Mesenteric fat pad (tissue), 1 donor: ENCODE data around the gene GMDS. TPM values are rescaled to one million over a fixed set of nuclear protein-coding genes. Genes with fewer than 3 reads are reported as not detected.
"Not testable (repeated sequence)": the region's sequence is repeated elsewhere in the genome, so short reads cannot be mapped to it uniquely, and the experiment has no call there.

Experiments used
- DNase-seq: peaks from one replicate; pipeline ENCODE4 v3.0.0-alpha.2; 2020; ENCODE audit warnings: low spot score
- total RNA-seq: library from RNA; stranded (reverse); fragmentation: NEBNext Ultra II Directional; extraction: Animal tissue kit (Norgen Biotek cat#: 25700); gene quantifications from one replicate; pipeline ENCODE4 v1.2.1, GENCODE V29; 2021
- donor health status: DM: yes; HTN: yes; CAD: no.

The GMDS gene
- total RNA-seq, 1 donor from 2014 or later, result 10.3 TPM

DNA sequence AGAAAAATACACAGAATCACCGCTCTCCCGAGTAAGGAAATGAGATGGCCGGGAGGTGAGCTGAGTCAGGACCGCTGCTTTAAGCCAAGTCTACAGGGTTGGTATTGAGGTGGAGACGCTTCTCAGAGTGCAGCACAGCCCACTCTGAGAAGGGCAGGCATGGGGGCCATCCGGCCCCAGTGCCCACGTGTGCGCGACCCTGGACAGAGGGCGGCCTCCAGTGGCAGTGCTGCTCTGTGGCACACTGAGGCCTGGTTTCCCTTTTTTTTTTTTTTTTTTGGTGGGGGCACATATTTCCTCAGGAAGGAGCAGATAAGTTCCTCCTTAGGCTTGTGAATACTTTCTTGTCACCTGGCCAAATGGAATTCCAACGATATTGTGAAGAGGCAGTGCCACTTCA, 546.9 kb downstream of the GMDS start:
- no peak for DNase-seq

DNA sequence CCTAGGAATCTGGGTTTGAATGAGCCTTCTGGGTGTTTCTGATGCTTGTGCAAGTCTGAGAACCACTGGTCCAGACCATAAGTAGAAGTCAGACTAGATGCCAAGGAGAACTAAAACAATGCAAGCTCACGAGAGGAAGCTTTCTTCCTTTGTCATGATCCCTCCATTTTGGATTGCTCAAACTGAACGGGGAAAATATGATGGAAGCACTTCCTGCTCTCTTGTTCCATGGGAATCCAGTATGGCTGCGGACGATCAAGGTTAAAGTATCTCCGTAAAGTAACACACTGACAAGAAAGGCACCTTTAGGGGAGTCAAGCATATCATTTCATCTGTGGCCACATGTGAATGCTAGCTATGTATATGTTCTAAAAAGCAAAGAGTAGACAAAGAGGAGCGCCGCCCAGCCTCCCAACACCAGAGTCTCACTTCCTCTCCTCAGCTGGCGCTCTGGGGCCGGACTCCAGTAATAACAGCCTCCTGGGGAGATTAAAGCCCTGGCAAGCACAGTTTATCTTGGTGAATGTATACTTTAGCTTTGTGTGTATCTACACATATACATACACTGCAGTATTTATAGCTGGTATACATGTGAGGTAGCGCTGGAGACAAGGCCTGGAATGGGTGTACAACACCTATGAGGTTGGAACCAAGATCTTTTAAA, 547.6 kb downstream of the GMDS start:
- no peak for DNase-seq

DNA sequence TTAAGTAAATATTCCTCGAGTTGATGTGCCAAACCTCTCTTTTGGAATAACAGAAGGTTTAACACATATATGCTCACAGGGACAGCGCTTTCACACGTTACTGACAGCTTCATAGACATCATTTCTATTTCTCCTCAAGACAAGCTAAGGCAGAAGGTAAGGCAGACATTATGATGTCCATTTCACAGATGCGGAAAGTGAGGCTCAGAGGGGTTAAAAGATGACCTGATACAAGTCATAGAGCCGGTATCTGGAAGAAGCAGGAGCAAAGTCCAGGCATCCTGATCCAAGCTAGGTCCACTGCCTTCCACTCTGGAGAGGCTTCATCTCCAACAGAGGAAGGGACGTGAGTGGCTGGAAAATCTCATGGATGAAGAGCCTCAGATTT, 548.9 kb downstream of the GMDS start:
- DNase-seq, result no peak

DNA sequence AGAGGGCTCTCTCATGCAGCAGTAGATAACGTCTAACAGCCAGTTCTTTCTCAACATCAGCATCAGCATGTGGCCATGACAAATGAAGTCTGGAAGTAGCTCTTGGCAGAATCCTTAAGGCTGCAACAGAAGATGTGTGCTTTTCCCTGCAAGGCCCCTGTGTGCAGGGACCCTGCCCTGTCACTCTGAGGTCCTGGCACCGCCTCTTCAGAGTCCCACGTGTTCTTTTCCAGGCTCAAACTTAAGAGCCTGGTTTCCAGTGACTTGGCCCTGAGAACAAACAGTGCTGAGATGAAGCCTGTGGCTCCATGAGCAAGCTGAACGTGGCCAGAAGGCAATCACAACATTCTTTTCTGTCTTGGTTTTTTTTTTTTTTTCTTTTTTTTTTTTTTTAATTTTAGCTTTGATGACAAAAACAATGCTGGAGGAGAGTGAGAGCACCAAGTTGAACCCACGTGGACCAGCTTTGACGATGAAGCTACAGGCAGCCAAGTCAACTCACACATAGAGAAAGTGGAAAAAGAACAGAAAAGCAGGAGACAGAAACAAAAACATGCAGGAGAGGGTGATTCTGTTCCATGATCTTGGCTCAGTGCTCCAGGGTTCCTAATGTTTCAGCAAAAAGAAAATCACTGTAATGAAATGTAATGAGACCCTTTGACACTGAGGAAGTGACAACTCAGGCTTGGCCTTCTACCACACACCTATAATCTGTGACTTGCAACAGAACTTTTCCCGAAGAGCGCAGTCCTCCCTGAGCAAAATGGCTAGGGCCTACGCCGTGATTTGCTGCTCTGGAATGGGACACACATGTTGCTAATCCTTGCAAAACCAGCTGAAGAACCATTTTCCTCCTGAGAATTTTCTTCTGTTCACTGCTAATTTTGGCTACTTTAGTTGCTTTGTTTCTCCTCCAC, 549.6 kb downstream of the GMDS start:
- no peak for DNase-seq

DNA sequence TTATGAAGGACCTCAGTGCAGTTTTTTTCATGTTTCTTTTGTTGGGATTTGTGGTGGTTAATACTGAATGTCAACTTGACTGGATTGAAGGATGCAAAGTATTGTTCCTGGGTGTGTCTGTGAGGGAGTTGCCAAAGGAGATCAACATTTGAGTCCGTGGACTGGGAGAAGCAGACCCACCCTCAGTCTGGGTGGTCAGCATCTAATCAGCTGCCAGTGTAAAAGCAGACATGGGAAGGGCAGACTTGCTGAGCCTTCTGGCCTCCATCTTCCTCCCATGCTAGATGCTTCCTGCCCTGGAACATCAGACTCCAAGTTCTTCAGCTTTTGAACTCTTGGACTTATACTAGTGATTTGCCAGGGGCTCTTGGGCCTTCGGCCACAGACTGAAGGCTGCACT, 553.6 kb downstream of the GMDS start:
- DNase-seq, result not testable (repeated sequence)

DNA sequence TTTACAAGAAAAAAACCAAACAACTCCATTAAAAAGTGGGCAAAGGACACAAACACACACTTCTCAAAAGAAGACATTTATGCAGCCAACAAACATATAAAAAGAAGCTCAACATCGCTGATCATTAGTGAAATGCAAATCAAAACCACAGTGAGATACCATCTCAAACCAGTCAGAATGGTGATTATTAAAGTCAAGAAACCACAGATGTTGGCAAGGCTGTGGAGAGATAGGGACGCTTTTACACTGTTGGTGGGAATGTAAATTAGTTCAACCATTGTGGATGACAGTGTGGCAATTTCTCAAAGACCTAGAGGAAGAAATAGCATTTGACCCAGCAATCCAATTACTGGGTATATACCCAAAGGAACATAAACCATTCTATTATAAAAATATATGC, 554.7 kb downstream of the GMDS start:
- DNase-seq, result not testable (repeated sequence)

DNA sequence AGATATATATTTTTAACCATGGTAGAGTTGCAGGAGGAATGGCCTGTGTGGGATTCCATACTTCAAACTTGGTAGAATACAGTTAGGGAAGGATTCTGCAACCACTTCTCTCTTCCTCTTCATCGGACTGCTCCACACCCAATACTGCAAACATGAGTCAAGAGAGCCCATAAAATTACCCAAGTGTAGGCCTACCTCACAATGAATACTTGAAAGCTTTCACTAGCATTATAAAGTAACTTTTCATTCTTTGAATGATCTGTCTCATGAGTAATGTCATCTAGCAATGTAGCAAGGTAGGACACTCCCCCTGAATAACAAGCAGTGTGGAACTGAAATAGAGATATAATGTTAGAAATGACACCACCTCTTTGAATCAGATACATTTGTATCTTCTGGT, 556.3 kb downstream of the GMDS start:
- no peak for DNase-seq

DNA sequence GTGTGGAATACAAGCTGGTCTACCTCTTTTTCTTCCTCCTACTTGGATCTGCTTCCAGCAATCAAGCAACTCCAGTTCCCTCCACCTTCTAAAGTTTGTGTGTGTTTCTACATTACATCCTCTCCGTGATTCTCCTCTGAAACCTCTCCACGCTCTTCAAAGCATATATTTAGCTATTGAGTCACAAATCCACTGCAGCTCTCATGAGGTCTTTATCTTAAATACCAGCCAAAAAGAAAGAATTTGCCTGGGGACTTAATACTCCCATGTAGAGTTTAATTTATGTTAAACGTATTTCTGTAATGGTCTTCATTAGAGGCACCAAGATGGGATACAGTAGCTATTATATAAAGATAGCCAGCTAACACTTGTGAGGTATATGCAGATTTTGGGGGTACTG, 557.0 kb downstream of the GMDS start:
- DNase-seq, result no peak

DNA sequence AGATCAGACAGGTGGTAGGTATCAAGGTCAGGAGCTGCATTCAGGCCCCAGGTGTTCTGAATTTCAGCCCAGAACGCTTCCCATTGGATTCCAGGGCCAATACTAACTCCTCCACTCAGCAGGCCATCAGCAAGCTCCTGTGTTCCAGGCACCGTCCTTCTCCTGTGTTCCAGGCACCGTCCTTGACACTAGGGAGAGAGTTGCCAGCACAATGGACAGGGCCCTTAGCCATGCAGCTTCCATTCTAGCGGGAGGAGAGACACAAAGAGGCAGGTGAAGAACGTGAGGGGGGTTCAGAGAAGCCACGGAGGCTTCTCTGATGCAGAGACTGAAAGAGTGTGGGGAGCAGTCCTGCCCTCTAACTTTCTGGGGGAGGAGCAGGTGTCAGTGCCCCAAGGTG, 558.0 kb downstream of the GMDS start:
- no peak for DNase-seq

DNA sequence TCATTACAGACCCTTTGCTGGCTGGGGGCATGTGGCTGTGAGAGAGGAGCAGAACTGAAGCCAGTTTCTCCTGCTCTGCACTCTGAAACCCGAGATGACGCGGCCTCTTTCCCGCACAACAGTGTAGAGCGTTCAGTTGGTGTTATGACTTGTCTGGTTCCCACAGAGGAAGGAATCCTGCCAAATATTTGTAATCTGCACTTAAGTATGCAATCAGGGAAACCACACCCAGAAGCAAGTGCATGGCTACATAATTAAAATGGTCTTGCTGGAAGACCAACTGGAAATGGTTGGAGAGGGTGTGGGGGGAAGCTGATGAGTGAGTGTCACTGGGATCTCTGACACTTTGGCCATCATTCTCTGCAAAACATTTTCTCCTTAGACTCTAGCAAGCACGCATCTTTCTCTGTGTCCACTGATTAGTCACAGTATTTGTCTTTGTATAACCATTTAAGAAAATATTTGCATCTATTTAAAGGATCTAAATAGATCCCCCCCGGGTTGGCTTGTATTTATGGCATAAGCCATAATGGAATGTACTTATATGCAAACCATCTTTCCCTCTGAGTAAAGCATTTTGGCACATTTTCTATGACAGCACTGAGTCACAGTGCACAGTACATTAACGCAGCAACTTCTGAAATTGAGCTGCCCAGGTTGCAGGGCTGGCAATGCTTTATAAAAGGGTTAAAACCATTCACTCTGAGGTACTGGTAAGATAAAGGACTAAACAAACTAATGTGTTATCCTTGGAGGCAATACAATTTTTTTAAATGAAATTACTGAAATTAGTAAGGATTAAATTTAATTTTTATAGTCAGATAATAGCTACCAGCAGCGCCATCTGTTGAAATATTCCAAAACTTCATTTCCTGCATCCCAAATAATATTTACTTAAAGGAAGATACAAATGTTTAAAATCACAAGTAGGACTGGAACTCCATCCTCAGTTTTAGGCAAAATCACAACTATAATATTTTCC, 559.0 kb downstream of the GMDS start:
- no peak for DNase-seq

DNA sequence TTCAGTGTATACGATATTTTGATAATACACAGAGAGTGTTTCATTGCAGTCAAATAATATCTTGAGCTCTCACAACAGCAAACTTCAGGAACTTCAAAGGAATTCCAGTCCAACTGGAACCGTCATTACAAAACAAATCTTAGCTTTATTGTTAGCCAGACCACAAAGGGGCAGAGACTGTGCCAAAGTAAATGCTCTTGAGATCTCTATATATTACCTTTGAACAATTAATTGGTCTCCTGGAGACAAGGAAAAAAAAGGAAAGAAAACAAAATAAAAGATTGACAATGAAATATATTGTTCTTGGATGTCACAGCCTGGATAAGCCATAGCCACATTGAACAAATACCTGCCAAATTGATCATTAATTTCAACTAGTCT, 565.7 kb downstream of the GMDS start:
- no peak for DNase-seq

DNA sequence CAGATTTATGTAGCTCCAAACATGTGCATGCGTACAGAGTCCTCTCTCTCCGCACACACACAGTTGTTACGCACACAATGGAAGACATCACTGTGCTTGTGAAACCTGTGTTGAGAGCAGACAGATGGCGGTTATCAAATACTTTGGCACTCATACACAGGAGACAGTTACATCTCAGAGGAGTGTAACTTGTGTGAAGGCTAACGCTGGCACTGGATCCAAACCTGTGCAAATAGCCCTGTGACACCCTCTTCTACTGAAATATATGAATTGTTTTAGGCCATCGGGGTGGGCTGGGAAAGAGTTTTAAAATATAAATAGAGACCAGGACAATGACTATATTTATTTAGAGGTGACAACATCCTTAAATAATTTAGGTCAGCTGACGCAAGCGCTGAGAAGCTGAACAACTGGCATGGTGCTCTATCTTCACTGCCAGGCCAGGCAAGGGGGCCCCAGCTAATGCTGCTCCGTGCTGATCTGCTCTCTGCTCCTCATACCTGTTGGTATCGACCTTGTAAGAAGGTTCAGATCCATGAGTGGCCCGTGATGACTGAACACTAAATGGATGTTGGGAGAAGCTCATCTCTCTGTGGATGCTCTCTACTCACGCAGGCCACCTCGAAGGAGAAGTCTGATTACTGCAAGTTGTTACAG, 566.2 kb downstream of the GMDS start:
- DNase-seq, result no peak

DNA sequence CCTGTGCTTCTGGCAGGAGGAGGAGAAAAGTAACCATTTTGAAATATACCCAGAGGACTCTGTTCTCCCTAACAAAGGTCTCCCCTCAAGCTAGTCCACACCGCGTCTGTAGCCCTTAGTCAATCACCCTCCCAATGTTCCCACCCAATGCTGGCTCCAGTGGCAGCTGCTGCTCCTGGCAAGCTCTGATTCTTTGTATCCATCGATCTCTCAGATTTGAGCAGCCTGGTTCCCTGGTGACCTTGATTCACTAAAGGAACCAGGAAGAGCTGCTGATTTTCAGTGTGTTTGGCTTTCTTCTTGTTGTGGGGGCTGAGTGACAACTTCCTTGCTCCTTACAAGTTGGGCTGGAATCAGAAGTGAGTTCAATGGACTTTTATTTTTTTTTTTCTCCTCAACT, 567.2 kb downstream of the GMDS start:
- no peak for DNase-seq

DNA sequence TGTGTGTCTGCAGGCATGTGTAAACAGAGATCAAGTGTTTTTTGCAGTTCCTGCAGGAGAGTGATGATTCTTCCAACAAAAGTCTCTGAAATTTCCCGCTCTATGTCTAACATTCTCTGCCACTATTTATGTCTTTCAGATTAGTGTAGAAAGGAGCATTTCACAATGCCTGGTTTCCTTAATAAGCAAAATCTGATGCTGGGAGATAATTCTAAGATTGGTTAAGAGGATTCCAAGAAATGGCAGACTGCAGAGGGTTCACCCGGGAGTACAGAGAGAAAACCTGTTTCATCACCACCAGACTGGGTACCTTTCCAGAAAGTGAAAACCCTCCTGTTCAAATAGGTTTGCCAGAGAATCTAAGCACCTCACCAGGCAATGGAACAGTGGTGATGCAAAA, 573.0 kb downstream of the GMDS start:
- DNase-seq, result no peak

DNA sequence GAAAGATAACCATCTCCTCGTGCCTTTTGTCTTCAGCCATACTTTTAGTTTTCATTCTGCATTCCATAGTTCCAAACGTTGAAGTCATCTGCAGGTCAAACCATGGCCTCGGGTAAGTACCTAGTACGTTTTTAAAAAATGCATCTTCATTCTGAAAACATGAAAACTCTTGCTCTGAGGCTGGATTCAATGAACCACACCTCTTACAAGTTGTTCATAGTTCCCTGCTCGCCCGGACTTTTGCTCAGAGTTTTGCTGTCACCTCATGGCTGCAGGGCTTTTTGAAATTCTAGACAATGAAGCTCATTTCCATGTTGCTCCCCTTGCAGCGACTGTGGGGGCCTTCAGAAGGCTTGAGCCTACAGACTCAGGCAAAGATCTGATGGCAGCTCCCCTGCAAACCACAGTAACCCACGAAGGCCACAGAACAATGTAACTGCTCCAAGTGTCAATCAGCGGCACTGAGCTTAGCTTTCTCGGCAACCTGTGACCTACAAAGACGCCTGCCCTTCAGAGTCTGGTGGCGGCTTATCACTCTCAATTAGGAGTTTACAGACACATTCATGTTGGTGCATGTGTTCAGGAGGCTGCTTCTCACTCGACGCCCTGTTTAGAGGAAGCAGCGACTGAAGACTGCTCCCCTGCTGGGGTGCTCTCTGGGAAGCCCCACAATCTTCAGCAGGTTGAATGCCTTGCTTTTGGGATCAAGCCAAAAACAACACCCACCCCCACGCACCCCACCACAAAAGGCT, 574.5 kb downstream of the GMDS start:
- DNase-seq, result no peak

DNA sequence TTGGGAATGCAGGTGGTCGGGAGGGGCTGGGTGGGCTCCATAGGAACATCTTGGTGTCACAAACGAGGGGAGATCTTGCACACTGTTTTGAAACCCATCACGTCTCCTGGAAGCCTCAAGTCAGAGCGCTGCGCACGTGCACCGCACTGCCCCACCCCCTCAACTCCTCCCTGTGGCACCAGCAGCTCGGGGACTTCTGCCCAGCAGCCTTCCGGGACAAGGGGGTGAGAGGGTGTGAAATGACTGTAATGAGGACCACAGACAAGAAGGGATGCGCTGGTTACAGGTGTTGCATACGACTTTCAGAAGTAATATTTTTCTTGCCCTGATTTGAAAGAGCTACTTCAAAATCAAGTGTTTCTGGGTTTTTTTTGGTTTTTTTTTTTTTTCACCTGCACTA, 575.4 kb downstream of the GMDS start:
- DNase-seq, result no peak

DNA sequence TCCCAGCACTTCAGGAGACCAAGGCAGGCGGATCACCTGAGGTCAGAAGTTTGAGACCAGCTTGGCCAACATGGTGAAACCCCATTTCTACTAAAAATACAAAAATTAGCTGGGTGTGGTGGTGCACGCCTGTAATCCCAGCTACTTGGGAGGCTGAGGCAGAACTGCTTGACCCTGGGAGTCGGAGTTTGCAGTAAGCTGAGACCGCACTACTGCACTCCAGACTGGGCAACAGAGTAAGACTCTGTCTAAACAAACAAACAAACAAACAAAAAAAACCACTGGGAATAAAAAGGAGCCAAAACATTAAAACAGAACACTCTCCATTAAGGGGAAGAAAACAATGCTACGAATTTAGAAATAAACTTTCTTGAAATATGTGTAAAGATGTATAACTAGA, 576.9 kb downstream of the GMDS start:
- not testable (repeated sequence) for DNase-seq

DNA sequence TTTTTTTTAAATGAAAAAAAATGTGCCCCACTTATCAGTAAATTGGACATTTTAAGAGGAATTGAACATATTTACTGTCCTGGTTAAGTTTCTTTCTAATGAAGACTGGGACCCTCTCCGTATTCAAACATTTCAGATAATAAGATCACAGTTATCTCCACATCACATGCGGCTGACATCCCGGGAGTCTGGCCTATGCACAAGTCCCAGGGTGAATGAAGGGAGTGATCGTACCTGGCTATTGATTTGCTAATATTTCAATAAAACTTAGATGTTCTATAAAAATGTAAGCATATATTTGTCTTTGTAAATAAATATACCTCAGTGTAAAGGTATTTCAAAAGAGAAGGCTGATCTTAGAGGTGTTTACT, 577.6 kb downstream of the GMDS start:
- DNase-seq, result no peak

DNA sequence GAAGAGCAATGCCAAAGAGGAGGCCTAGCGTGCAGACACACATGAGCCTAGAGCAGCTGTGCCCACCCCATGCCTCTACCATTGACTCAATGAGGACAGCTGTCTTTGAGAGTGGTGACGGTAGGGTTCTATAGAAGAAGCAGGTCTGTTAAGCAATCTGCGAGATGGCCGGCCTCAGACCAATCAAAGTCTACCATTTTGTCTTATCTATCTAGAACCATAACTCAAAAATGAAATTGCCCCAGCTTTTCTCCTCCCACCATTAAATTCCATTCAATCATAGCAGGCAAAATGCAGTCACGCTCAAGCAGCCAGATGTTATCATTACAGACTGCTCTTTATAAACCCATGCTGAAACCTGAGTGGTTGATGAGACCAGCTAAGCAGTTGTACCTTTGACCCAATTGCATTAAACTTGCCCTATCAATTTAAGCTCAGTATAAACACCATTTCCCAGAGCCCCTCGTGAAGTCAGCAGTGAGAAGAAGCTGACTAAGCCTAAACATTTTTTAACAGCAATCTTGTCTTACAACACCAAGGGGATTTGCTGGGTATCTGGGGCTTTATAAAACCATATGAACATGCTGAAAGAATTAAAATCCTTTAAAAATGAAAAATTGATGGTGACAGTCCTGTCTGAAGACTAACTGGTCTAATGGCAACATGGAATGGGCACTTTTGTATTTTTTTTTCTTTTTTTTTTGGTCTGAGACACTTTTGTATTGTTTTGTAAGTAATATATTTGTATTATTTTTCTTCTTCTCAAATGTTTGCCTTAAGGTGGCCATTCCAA, 578.2 kb downstream of the GMDS start:
- no peak for DNase-seq

DNA sequence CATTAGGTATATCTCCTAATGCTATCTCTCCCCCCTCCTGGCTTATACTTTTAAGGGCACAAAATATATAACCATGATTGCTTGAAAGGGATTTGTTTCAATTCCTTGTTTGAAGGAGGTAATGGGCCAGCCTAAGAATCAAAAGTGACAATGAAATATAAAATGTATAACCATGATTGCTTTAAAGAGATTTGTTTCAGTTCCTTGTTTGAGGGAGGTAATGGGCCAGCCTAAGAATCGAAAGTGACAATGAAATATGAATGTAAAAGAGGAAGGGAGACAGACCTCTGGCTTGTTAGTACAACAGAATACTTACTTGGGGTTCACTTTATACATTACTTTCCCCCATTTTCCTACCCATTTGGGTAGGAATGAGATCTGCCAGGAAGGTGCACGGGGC, 580.2 kb downstream of the GMDS start:
- no peak for DNase-seq
